Islet of Langerhans (tissue), 1 donor: ENCODE measurements around the gene KIRREL3.

Experiments used
- FAIRE-seq: peaks from one replicate; lab custom pipeline; 2011; peaks lifted over from hg19 to GRCh38; lab: Jason Lieb, UNC

Gene KIRREL3

GRCh38 chr11:126436209-126436755, 564.3 kb downstream of the KIRREL3 start:
- FAIRE-seq, result no peak

GRCh38 chr11:126434950-126435335, 565.6 kb downstream of the KIRREL3 start:
- FAIRE-seq, result no peak

GRCh38 chr11:126433989-126434949, 566.3 kb downstream of the KIRREL3 start:
- FAIRE-seq, result no peak

DNA sequence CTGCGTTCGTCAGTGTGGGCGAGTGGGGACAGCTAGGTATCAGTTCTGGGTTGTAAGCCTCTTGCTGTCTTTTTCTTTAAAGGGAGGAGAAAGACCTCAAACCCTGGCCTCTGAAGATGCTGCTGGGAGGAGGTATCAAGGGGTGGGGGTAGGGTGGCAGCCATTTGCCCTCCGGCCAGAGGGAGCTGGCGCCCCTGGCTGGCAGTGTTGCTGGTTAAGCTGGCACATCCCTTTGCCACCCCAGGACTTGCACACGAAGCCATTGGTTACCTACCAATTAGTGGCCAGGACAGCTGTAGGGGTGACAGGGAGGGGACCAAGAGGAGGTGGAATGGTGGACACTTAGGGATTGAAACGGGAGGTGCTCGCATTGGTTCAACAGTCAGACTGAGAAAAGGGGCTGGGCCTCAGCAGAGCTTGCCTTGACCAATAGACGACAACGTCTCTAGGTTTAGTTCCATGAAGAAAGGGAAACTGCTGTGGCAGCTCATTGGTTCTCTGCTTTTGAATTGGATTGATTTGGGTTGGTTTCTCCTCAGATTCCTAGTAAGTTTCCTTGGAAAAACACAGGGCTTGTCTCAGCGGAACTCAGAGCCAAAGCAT, 567.2 kb downstream of the KIRREL3 start:
- FAIRE-seq, result no peak

DNA sequence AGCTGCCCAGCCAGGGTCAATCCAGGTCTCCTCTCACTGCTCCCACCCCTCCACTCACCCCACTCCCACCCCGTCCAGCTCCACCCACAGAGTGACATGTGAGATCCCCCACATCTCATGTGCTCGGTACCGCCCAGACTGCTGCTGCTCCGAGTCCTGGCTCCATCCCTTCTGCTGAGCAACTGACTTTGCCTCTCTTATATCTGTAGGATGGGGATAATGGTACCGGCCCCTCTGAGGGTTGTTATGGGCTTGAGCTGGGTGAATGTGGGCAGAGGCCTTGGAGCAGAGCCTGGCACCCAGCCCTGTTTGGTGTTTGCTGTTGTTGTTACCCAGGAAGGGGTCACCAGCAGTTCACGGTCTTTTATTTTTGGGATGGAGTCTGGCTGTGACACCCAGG, 568.0 kb downstream of the KIRREL3 start:
- FAIRE-seq, result no peak

DNA sequence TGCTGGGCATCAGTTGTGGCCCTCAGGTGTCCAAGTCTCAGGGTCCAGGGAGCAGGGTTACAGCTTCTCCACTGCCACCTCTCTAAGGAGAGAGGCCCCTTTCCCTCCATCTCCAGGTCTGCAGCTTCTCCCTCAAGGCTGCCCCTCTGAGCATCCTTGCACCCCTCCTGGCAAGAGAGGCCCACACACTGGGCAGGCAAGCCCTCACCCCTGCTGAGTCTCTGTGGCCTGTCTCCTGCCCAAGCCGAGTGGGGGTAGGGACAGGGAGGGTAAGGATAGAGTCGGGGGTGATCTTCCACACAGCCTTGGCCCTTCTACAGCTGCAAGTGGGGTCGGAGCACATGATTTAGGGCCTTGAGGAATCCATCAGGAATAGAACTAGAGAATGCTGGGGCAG, 568.5 kb downstream of the KIRREL3 start:
- FAIRE-seq, result no peak

DNA sequence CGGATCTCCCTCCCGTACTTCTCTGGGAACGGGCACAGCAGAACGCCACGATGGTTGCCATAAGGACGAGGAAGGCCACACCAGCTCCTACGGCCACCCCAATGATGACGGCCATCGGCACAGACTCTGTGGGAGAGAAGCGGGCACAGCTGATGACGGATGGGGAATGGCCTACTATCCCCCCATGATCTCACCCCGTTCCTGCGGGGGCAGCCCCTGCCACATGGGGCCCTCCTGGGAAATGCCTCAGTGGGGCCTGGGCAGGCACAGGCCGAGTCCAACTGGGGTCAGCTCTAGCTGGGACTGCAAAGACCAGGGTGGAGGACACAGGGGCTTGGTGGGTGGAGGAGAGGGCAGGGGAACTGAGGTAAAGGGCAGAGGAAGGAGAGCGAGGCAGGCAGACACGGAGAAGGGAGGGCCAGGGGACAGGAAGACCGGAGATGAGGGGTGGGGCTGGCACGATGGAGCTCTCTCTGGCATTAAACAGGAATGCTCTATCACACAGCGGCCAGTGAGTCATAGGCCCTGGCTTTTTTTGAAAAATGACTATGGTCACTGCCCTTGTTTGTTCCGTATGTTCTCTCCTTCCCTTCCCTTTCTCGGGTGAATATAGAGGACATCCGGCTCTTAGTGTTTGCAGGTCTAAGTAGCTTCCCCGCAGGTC, 569.0 kb downstream of the KIRREL3 start:
- FAIRE-seq, result no peak

DNA sequence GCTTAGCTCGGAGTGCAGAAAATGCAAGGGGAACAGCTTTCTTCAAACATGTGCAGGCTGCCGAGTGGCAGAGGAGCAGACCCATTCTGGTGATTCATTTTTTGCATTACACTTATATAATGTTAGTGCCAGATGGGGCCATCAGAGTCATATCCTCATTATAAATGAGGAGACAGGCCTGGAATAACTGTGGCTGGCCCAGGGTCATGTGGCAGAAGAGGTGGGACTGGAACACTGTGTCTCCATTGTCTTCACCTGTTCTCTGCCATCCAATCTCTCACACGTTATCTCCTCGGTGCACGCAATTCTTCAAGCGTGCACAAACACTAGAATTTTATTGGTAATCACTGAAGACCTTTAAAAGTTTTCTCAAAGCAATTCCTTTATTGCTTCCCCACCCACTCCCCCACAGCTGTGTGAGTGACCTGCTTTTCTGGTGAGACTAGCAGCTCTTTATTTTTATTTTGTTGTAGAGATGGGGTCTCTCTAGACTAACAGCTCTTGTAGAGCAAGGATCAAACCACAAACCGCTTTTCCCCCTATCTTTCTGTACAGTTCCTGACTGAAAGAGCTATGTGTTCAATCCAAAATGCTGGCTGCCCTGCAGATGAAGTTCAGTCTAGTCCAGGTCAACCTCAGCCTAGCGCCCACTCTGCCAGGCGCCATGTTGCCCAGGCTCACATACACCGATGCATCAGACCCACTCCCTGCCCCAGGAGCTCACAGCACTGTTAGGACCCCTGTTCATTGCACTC, 569.8 kb downstream of the KIRREL3 start:
- FAIRE-seq, result no peak

DNA sequence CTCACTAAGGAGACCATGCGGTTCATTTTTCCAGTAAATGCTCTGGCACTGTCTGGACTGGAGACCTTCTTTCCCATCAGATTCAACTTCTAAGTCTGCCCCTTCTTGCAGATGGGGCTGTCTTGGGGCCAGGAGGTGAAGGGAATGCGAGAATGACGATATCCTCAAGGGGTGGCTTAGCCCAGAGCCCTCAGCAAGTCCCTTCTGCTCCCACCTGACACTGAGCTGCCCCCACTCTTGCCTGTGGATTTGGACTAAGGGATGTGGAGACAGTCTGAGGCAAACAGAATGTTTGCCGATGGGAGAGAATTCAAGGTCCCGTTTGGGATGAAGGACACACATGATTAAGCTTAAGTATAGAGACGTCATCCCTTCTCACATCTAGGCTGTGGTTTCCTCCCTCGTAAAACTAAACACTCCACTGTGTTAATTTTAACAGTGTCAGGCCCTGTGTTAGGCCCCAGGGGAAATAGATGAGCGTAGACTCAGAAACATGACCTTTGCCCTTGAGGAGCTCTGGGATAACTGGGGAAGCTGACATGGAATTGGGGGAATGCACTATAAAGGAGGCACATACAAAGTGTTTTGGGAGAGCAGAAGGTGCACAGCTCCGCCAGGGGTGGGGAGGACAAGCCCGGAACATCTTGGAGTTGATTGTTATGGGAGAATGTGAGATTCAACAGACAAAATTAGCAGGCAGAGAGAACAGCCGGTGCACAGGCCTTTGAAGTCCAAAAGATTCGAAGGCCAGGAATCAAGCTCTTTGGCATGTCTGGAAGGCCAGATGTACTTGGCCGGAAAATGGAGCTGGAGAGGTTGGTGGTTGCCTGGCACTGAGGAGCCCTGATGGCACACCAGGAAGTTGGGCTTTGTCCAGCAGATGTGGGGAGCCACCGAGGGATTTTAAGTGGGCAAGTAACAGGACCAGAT, 573.5 kb downstream of the KIRREL3 start:
- FAIRE-seq, result no peak

DNA sequence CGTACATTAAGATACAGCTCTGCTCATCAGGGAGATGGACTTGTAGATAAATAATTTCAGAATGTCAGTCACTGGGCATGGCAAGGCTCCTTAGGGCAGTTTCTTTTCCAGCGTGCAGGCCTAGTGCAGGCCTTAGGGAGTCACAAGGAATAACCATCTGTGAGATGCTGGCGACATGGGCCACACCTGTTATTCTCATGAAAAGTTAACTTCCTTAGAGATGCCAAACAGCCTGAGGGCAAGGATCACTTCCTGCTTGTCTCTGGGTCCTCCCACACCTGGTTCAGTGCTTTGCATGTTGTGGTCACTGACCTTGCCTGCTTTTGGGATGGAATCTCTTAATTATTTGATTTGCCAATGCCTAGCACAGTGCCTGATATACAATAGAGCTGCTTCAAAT, 574.5 kb downstream of the KIRREL3 start:
- FAIRE-seq, result no peak

DNA sequence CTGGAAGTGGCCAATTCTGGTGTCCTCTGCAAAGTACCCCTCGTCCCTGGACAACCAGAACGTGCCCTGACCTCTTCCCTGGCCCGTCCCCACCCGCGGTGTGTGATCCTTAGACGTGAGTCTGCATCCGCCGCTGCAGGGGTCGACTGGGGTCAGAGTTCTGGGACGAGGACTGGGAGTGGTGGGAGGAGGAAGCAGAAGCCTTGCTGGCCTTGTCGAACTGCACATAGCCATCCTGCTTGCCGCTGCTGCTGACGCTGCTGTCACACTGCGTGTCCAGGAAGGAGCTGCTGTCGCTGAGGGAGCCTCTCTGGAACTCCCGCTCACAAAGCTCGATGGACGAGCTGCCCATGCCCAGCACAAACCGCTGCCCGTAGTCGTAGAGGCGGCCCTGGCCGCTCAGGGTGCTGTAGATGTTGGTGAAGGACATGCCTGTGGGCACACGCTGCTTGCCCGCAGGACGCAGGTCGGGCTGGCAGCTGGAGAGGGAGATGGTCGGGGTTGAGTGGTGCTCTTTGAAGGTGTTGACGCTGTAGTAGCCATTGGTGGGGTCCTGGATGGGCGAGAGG, 576.0 kb downstream of the KIRREL3 start:
- no peak for FAIRE-seq

DNA sequence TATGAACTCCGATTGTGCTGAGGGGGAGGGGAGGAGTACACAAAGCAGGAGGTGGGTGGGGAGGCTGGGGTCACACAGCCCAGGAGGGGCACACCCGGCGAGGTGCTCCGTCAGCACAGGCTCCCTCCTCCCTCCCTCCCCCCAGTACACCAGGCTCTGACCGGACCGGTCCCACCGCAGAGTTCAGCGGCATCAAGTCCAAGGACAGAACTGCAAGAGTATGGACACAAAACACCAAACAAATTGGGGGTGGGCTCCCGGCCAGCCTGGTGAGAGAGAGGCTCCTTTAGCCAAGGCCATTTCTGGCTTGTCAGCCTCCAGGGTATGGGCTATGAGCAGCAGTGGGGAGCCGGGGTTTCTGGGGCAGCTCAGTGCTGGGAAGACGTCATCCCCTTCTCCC, 576.8 kb downstream of the KIRREL3 start:
- FAIRE-seq, result no peak

- FAIRE-seq, result no peak
Measured at GRCh38 chr11:126423154-126423553, 577.4 kb downstream of the KIRREL3 start.

DNA sequence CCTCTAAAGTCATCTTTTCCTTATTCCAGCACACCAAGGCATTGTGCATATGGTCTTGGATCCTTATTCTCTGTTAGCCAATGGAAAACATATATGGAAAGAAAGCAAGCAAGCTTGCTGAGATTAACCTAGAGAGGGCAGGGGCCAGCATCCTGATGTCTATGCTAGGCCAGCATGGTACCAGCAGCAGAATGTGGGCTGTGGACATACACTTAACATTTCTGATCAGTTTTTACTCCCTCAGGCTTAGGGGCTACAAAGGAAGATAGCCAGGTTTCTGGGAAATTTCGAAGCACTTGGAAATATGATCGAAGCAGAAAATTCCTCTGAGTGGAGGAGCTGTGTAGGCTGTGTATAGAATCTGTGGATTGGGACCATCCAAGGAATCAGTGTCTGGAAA, 578.1 kb downstream of the KIRREL3 start:
- FAIRE-seq, result no peak

DNA sequence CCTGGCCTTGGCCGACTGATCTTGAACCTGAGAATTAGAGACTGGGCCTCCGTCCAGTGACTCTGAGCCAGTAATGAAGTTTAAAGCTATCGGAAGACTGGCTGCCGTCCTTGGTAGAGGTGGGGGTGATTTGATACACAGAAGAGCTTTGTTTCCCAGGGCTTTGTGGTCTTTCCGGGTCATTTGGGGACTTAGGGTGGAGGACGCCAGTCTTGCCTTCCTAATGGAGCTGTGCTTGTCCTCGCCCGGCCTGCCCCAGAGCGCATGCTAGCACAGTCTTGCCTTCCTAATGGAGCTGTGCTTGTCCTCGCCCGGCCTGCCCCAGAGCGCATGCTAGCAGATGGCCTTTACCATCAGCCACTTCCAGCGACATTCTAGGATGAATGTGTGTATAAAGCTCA, 579.3 kb downstream of the KIRREL3 start:
- FAIRE-seq, result no peak

DNA sequence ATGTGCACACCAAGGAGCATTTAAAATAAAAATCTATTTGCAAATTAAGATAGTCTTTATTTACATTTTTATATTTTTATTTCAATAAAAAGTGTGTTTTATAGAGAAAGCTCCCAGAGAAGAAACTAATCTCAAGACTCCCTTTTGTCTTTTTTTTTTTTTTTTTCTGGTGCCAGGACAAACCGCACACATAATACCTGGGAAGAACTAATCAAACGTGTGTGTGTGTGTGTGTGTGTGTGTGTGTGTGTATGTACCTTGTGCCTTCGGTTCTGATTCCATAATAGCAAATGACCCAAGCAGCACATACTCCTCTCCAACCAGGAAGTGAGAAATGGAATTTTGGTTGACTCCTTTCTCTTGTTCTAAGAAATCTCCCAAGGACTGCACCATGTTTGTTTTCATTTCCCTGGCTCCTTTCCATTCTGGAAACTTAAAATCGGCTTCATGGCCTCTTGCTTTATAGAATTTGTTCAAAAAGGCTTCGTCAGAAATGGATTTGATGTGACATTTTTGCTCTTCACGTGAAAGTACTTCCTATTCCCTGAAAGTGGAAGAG, 579.8 kb downstream of the KIRREL3 start:
- FAIRE-seq, result no peak

DNA sequence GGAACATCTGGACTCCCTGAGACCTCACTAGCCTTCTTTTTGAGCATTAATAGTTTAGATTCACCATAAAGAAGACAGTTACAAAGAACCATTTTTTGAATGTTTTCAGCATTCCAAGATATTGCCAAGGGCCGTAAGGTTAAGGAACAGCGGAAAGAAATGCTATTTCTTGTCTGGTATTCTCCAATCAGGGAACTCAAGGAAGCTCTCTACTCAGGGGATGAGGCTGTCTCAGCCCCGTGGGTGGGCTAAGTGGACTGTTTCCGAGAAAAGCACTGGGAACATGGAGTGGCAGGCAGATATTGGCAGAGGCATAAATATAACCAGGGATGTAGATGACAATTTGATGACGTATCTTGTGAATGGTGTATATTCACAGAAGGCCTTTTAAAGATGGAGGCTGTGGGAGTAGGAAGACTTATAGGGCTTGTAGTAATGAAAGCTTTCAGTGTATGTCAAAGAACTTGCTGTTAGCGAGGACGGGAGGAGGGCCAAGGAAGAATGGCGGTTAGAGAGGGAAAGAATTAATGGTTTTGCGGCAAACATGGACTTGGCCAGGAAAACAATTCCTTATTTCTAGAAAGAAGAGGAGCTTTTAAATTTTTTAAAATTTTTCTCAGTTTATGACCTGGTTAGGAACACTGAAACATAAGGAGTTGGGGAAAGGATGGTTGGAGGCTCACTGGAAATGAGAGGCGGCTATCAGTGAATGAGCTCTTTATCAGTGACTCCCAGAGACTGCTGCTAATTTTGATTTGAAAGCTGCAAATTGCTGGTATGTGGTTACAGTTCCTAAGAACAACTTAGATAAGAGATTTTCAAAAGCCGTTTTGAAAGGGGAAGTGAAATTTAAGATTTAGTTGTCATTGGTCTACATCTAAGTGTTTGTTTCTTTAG, 580.5 kb downstream of the KIRREL3 start:
- no peak for FAIRE-seq

DNA sequence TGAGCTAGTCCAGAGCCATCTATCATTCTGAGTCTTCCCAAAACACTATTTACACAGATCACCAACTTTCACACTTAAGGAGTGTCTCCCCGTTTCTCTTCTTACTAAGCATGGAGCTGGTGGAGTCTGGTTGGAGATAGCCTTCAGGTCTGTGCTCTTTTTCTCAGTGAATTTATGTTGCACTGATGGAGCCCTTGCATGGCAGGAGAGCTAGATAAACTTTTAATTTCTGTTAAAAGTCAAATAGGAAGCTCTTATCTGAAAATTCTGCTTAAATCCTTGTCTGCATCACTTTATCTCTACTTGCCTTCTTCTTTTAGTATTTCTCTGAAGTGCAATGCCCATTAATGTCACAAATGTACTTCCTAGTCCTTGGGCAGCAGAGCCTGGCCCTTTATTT, 581.7 kb downstream of the KIRREL3 start:
- no peak for FAIRE-seq
